Measurements from ENCODE around the gene PLXNA4.
A peak's percentile ranks its signal among the peaks of the same experiment; 100 is the strongest.

The PLXNA4 gene

DNA sequence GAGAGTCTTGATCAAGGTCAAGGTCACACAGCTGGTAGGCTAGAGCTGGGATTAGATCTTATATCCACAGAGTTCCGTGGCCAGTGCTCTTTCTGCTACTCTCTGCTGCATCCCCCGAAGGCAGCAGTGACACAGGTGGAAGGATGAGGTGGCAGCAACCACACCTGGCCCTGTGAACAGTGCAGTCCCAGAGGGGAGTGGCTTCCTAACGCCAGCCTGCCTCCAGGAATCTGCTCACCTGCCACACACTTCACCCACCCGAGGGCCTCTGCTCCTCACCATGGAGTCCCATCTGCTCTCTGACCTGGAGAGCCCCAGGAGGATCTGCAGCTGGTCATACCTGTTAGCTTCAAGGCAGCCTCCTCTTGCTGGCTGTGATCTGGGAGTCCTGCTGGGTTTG, 484.2 kb downstream of the PLXNA4 start:
- DNase-seq (ENCODE audit: low read depth, low spot score): no peak

DNA sequence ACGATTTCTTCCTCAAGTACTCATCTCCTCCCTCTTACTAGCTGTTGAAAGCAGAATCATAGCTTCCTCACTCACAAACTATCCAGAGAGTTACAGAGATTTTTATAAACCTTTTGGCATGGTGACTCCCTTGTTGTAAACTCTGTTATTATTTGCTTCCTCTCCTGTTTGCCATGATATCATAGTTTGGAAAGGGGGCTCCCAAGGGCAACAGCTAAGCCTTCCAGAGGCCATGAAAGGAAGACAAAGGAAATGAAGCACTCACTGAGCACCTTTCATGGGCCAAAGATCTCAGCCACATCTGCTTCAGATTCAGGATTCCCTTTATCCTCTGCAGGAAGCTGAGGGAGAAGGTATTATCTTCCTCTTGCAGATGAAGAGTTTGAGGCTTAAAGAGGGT, 484.6 kb downstream of the PLXNA4 start:
- DNase-seq (ENCODE audit: low read depth, low spot score): no peak

GRCh38 chr7:132090444-132090843, 485.8 kb downstream of the PLXNA4 start:
- DNase-seq (ENCODE audit: low read depth, low spot score): no peak

DNA sequence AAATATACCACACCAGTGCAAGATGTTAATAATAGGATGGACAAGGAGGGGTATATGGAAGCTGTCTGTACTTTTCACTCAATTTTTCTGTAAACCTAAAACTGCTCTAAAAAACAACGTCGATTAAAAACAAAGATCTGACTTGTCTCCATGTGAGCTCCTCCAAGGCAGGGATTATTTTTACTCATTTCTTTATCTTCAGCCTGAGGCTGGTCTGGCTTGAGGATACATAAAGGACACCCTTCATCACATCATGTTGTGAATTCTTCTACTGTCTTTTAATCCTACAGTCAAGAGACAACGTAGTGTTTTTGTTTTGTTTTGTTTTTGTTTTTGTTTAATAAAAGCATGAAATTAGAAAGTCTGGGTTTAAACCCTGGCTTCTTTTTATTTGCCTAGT, 486.9 kb downstream of the PLXNA4 start:
- DNase-seq (ENCODE audit: low read depth, low spot score): no peak

- DNase-seq (ENCODE audit: low read depth, low spot score): no peak
Measured at GRCh38 chr7:132087421-132087820, 488.8 kb downstream of the PLXNA4 start.

DNA sequence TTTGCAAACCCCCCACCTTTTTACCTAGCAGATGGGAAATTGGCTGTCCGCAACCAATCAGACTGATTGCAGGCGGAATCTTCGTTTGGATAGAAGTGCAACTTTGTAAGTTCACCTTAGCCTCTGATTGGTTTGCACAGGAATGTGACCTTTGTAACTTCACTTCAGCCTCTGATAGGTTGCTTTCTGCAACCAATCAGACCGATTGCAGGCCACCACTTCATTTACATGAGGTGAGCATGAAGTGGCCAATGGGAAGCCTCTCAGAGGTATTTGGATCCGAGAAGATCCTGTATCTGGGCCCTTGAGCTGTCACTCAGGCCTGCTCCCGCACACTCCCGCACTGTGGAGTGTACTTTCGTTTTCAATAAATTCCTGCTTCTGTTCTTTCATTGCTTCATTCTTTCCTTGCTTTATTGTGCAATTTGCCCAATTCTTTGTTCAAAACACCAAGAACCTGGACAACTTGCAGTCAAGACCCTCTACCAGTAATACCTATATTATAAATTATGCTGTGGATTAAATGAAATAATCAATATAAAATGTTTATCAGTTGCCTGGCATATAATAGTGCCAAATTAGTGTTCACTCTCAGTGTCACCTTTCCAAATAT, 491.4 kb downstream of the PLXNA4 start:
- no peak for DNase-seq (ENCODE audit: low read depth, low spot score)

GRCh38 chr7:132083537-132084123, 492.6 kb downstream of the PLXNA4 start:
- no peak for DNase-seq (ENCODE audit: low read depth, low spot score)

DNA sequence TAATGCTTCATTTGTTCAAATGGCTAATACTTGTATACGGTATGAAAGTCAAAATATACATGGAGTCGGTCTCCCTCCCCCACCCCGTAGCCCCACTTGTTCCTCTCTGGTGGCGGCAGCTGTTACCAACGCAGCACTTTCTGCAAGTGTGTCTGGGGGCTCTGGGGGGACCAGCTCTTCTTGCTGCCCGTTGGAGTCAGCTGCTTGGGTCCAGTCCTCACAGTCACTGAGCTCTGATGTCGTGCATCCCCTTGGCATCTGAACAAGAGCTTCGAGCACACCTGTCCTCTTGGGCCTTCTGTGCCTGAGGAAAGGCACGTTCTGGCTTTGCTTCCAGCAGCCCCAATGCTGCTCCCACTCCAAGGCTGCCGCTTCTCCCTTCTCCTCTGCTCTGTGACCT, 493.1 kb downstream of the PLXNA4 start:
- DNase-seq (ENCODE audit: low read depth, low spot score): no peak

GRCh38 chr7:132082394-132082793, 493.9 kb downstream of the PLXNA4 start:
- no peak for DNase-seq (ENCODE audit: low read depth, low spot score)

GRCh38 chr7:132081686-132082085, 494.6 kb downstream of the PLXNA4 start:
- DNase-seq (ENCODE audit: low read depth, low spot score): no peak

DNA sequence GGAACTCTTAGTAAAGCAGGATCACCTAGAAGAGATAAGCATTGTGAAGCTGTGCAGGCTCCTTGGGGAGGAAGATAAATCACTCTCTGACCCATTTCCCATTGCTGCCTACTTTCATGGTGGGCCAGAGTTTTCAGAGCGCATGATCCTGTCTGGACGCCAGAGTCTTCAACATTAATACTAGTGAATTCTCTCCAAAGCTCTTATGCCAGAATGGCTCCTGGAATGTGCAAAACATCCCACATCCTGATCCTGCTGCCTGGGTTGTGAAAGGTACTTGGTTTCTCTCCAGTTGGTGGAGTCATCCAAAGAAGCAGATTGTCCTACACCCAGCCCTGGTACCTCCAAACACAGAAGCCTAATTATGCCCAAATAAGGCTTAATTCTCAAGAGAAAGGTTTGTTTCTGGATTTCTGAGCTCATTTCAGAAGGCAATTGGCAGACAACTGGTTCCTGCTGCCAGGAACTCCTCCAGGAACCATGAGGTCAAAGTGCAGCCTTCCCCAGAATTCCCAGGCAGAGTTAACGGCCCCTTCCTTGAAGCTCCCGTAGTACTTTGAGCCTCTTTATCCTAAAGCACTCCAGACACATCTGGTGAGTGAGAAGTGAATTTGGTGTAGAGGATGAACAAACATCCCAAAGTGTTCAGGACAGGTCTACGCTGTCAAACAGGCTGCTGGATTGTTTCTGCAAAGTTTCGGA, 495.2 kb downstream of the PLXNA4 start:
- peak; percentile 76 for DNase-seq (ENCODE audit: low read depth, low spot score)

DNA sequence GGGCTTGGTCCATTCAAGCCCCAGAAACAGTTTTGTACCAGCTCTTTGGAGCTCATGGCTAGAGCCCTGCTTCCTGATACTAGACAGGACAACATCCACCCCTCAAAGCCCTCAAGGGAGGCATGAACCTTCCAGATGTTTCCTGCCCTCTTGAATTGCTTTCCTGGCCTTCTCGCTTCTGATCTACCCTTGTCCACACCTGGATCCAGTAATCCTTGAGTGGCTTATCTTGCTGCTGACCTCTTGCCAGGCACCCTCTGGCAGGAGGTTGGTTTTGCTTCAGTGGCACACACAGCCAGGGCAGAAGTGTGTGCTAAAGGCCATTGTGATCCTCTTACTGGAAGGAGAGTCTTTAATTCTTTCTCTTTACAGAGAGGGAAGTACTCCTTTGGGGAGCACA, 495.8 kb downstream of the PLXNA4 start:
- DNase-seq (ENCODE audit: low read depth, low spot score): no peak

DNA sequence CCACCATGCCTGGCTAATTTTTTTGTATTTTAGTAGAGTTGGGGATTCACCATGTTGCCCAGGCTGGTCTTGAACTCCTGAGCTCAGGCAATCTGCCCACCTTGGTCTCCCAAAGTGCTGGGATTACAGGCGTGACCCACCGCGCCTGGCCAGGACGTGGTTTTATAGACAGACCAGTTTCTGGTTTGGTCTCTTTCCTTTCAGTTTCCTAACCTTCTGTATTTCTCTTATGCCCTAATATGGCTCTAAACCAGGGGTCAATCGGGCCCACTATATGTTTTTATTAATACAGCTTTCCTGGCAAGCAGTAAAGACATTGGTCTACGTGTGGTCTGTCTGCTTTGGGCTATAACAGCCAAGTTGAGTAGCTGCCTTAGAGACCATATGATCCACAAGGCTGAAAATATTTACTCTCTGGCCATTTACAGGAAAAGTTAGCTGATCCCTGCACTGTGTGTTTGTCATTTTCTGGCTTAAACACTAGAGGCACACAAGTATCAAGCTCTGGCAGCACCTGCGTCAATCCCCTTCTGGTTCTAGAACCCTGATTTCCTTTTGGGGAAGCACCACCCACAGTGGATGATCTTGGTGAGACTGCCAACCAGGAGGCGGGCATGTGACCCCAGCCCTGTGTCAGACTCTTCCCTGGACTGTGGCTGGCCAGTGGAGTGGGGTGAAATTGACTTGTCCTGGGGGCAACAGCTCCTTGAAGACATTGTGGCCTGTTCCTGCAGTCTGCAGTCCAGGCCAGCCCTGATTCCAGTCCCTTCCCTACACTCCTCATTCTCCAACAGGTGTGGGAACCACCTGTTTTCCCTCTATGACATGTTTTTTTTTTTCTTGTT, 497.2 kb downstream of the PLXNA4 start:
- DNase-seq (ENCODE audit: low read depth, low spot score): no peak

DNA sequence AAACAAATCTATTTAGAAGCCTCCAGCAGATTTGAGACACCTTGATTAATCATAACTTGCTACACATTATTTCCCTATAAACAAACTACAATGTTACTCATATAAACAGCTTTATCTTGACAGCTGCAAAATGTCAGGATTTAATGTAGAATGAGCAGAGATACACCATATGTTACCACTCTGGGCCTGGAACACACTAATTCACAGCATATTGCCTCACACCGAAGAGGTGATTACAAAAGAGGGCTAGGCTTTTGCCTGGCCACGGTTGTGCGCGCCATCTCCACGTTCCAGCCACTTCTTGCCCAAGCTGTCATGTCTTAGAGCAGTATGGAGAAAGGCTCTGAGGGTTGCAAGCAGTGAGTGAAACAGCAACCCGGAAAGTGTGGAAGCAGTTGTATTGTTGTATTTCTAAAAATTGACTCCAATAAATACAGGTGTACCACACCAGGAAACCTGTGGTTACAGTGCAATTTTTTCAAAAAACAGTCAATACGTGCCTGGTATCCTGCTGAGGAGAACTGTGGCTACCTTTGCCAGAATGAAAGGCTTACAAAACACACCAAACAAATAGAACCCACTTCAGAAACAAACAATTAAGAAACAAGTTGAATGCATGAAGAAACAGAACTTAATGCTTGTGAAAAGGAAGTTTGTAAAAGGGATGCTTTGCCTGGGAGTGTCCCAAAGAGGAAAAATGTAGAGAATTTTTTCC, 498.1 kb downstream of the PLXNA4 start:
- DNase-seq (ENCODE audit: low read depth, low spot score): no peak

GRCh38 chr7:132076301-132077035, 499.8 kb downstream of the PLXNA4 start:
- DNase-seq (ENCODE audit: low read depth, low spot score): peak; percentile 21

DNA sequence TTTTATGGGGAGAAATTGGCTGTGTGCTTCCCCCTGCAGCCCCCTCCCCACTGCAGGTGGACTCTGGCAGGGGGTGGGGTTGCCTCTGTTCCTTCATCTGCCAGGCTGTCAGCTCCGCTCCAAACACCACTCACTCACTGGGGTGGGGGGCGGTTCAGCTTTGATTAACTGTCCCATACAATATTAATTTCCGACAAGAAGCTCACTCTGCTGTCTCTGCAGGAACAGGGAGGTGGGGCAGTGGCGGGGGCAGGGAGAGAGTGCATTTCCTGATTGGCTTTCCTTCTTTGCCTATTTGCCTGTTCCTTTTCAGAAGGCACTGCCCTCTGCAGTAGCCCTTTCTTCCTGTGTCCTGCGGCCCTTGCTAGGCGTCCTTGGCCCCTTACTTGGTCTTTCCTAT, 500.8 kb downstream of the PLXNA4 start:
- no peak for DNase-seq (ENCODE audit: low read depth, low spot score)

- no peak for DNase-seq (ENCODE audit: low read depth, low spot score)
Measured at GRCh38 chr7:132073920-132074589, 502.2 kb downstream of the PLXNA4 start.
